HEK293 (cell line): ENCODE data around the gene ID1.

ENCODE experiments used
- GLIS2 ChIP-seq: fragments of 450-650 bp; formaldehyde crosslinking; IDR thresholded peaks from 2 replicates; pipeline ENCODE4 v1.5.1; 2016; ENCODE audit warnings: missing biosample characterization, missing genetic modification characterization
- INSM2 ChIP-seq: fragments of 450-650 bp; formaldehyde crosslinking; IDR thresholded peaks from 2 replicates; pipeline ENCODE4 v1.5.1; 2016; ENCODE audit warnings: missing biosample characterization, missing genetic modification characterization
- KLF7 ChIP-seq: fragments of 450-650 bp; formaldehyde crosslinking; IDR thresholded peaks from 2 replicates; pipeline ENCODE4 v1.5.1; 2016; ENCODE audit warnings: missing biosample characterization, missing genetic modification characterization, borderline replicate concordance
- REST ChIP-seq: fragments of 450-650 bp; formaldehyde crosslinking; IDR thresholded peaks from 2 replicates; pipeline ENCODE4 v1.5.1; 2016; ENCODE audit warnings: missing biosample characterization, missing genetic modification characterization
- TCF7L2 ChIP-seq: IDR thresholded peaks from 2 replicates; pipeline ENCODE4 v1.6.1; 2011; ENCODE audit warnings: low read depth, mild to moderate bottlenecking, inconsistent platforms, low read length, moderate library complexity, borderline replicate concordance
- ZFP3 ChIP-seq: fragments of 450-650 bp; formaldehyde crosslinking; IDR thresholded peaks from 2 replicates; pipeline ENCODE4 v1.5.1; 2016; ENCODE audit warnings: low read depth, missing biosample characterization, missing genetic modification characterization
- ZFP37 ChIP-seq: fragments of 450-650 bp; formaldehyde crosslinking; IDR thresholded peaks from 2 replicates; pipeline ENCODE4 v1.5.1; 2016; ENCODE audit warnings: missing biosample characterization, missing genetic modification characterization
- ZFP41 ChIP-seq: fragments of 450-650 bp; formaldehyde crosslinking; IDR thresholded peaks from 2 replicates; pipeline ENCODE4 v1.5.1; 2016; ENCODE audit warnings: missing biosample characterization, missing genetic modification characterization, borderline replicate concordance
- ZNF121 ChIP-seq: fragments of 450-650 bp; formaldehyde crosslinking; IDR thresholded peaks from 2 replicates; pipeline ENCODE4 v1.5.1; 2016; ENCODE audit warnings: missing biosample characterization, missing genetic modification characterization
- ZNF132 ChIP-seq: fragments of 450-650 bp; formaldehyde crosslinking; IDR thresholded peaks from 2 replicates; pipeline ENCODE4 v1.5.1; 2017; ENCODE audit warnings: missing biosample characterization, missing genetic modification characterization, borderline replicate concordance
- ZNF140 ChIP-seq: fragments of 450-650 bp; formaldehyde crosslinking; IDR thresholded peaks from 2 replicates; pipeline ENCODE4 v1.5.1; 2016; ENCODE audit warnings: missing biosample characterization, missing genetic modification characterization
- ZNF157 ChIP-seq: fragments of 450-650 bp; formaldehyde crosslinking; IDR thresholded peaks from 2 replicates; pipeline ENCODE4 v1.5.1; 2016; ENCODE audit warnings: missing biosample characterization, missing genetic modification characterization
- ZNF221 ChIP-seq: fragments of 450-650 bp; formaldehyde crosslinking; IDR thresholded peaks from 2 replicates; pipeline ENCODE4 v1.5.1; 2017; ENCODE audit warnings: missing biosample characterization, missing genetic modification characterization, borderline replicate concordance
- ZNF223 ChIP-seq: fragments of 450-650 bp; formaldehyde crosslinking; IDR thresholded peaks from 2 replicates; pipeline ENCODE4 v1.5.1; 2016; ENCODE audit warnings: missing biosample characterization, missing genetic modification characterization
- ZNF23 ChIP-seq: fragments of 450-650 bp; formaldehyde crosslinking; IDR thresholded peaks from 2 replicates; pipeline ENCODE4 v1.5.1; 2016; ENCODE audit warnings: missing biosample characterization, missing genetic modification characterization, borderline replicate concordance
- ZNF324 ChIP-seq: fragments of 450-650 bp; formaldehyde crosslinking; IDR thresholded peaks from 2 replicates; pipeline ENCODE4 v1.5.1; 2016; ENCODE audit warnings: missing biosample characterization, missing genetic modification characterization
- ZNF335 ChIP-seq: fragments of 450-650 bp; formaldehyde crosslinking; conservative IDR thresholded peaks from 2 replicates; pipeline ENCODE4 v1.5.1; 2016; ENCODE audit warnings: missing biosample characterization, missing genetic modification characterization
- ZNF544 ChIP-seq: fragments of 450-650 bp; formaldehyde crosslinking; IDR thresholded peaks from 2 replicates; pipeline ENCODE4 v1.5.0; 2017; ENCODE audit warnings: missing biosample characterization, missing genetic modification characterization
- ZNF610 ChIP-seq: fragments of 450-650 bp; formaldehyde crosslinking; IDR thresholded peaks from 2 replicates; pipeline ENCODE4 v1.5.1; 2016; ENCODE audit warnings: missing biosample characterization, missing genetic modification characterization, borderline replicate concordance
- ZNF645 ChIP-seq: fragments of 450-650 bp; formaldehyde crosslinking; IDR thresholded peaks from 2 replicates; pipeline ENCODE4; 2016; ENCODE audit warnings: missing biosample characterization, missing genetic modification characterization
- ZNF704 ChIP-seq: fragments of 450-650 bp; formaldehyde crosslinking; IDR thresholded peaks from 2 replicates; pipeline ENCODE4 v1.5.1; 2016; ENCODE audit warnings: missing biosample characterization, missing genetic modification characterization
- TF ChIP-seq, protein P1 (sequence below): fragments of 450-650 bp; IDR thresholded peaks from 2 replicates; pipeline ENCODE4 v1.5.1; 2018; ENCODE audit warnings: missing biosample characterization, mild to moderate bottlenecking, missing genetic modification characterization
- TF ChIP-seq, protein P2 (sequence below): fragments of 450-650 bp; formaldehyde crosslinking; IDR thresholded peaks from 2 replicates; pipeline ENCODE4 v1.5.1; 2016; ENCODE audit warnings: missing biosample characterization, missing genetic modification characterization, borderline replicate concordance

Gene ID1

GRCh38 chr20:31573555-31574321 is 31.4 kb upstream of the ID1 start (continued):
- TF ChIP-seq TCF7L2 (no peak), ZNF132 (tag by site-specific recombination) (no peak), ZNF221 (tag by site-specific recombination) (no peak), ZNF140 (tag by site-specific recombination) (no peak), ZFP41 (tag by site-specific recombination) (no peak), ZNF121 (tag by site-specific recombination) (no peak), ZNF610 (tag by site-specific recombination) (no peak), GLIS2 (tag by site-specific recombination) (no peak), ZNF157 (tag by site-specific recombination) (no peak), ZNF23 (no peak), ZNF704 (no peak), KLF7 (tag by site-specific recombination) (no peak; the same call in 1 of the 2 replicates), ZNF335 (tag by site-specific recombination) (peak; percentile 46), ZNF324 (tag by site-specific recombination) (no peak), INSM2 (tag by site-specific recombination) (peak; percentile 16; the same call in 1 of the 2 replicates), ZNF645 (tag by site-specific recombination) (no peak), ZFP37 (0 out of 2 replicates have a peak, but pooled peaks have one; percentile 34), REST (no peak), ZNF223 (tag by site-specific recombination) (no peak), ZFP3 (tag by site-specific recombination) (no peak), ZNF544 (no peak)
- TF ChIP-seq, protein P1, sequence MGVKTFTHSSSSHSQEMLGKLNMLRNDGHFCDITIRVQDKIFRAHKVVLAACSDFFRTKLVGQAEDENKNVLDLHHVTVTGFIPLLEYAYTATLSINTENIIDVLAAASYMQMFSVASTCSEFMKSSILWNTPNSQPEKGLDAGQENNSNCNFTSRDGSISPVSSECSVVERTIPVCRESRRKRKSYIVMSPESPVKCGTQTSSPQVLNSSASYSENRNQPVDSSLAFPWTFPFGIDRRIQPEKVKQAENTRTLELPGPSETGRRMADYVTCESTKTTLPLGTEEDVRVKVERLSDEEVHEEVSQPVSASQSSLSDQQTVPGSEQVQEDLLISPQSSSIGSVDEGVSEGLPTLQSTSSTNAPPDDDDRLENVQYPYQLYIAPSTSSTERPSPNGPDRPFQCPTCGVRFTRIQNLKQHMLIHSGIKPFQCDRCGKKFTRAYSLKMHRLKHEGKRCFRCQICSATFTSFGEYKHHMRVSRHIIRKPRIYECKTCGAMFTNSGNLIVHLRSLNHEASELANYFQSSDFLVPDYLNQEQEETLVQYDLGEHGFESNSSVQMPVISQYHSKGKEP (tag by site-specific recombination) = no peak
- TF ChIP-seq, protein P2, sequence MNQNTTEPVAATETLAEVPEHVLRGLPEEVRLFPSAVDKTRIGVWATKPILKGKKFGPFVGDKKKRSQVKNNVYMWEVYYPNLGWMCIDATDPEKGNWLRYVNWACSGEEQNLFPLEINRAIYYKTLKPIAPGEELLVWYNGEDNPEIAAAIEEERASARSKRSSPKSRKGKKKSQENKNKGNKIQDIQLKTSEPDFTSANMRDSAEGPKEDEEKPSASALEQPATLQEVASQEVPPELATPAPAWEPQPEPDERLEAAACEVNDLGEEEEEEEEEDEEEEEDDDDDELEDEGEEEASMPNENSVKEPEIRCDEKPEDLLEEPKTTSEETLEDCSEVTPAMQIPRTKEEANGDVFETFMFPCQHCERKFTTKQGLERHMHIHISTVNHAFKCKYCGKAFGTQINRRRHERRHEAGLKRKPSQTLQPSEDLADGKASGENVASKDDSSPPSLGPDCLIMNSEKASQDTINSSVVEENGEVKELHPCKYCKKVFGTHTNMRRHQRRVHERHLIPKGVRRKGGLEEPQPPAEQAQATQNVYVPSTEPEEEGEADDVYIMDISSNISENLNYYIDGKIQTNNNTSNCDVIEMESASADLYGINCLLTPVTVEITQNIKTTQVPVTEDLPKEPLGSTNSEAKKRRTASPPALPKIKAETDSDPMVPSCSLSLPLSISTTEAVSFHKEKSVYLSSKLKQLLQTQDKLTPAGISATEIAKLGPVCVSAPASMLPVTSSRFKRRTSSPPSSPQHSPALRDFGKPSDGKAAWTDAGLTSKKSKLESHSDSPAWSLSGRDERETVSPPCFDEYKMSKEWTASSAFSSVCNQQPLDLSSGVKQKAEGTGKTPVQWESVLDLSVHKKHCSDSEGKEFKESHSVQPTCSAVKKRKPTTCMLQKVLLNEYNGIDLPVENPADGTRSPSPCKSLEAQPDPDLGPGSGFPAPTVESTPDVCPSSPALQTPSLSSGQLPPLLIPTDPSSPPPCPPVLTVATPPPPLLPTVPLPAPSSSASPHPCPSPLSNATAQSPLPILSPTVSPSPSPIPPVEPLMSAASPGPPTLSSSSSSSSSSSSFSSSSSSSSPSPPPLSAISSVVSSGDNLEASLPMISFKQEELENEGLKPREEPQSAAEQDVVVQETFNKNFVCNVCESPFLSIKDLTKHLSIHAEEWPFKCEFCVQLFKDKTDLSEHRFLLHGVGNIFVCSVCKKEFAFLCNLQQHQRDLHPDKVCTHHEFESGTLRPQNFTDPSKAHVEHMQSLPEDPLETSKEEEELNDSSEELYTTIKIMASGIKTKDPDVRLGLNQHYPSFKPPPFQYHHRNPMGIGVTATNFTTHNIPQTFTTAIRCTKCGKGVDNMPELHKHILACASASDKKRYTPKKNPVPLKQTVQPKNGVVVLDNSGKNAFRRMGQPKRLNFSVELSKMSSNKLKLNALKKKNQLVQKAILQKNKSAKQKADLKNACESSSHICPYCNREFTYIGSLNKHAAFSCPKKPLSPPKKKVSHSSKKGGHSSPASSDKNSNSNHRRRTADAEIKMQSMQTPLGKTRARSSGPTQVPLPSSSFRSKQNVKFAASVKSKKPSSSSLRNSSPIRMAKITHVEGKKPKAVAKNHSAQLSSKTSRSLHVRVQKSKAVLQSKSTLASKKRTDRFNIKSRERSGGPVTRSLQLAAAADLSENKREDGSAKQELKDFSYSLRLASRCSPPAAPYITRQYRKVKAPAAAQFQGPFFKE (tag by site-specific recombination) = no peak
